ENCODE measurements around the gene SS18L1.

DNA sequence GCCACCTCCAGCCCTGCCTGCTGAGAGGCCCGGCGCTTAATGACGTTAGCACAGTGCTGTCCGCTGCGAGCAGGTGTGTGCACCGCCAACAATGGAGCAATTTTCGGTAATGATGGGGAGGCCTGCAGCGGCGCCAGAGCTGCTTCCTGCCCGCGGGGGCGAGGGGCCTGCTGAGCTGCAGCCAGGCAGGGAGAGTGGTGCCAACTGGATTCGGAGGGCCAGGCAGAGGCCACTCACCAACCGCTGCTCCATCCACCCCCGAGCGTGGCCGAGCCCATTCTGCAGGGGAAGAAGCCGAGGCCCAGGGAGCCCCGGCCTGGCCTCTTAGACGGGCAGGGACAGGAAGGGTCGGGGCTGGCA, 66.9 kb downstream of the SS18L1 start:
- TF ChIP-seq, protein P1, sequence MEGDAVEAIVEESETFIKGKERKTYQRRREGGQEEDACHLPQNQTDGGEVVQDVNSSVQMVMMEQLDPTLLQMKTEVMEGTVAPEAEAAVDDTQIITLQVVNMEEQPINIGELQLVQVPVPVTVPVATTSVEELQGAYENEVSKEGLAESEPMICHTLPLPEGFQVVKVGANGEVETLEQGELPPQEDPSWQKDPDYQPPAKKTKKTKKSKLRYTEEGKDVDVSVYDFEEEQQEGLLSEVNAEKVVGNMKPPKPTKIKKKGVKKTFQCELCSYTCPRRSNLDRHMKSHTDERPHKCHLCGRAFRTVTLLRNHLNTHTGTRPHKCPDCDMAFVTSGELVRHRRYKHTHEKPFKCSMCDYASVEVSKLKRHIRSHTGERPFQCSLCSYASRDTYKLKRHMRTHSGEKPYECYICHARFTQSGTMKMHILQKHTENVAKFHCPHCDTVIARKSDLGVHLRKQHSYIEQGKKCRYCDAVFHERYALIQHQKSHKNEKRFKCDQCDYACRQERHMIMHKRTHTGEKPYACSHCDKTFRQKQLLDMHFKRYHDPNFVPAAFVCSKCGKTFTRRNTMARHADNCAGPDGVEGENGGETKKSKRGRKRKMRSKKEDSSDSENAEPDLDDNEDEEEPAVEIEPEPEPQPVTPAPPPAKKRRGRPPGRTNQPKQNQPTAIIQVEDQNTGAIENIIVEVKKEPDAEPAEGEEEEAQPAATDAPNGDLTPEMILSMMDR (conservative IDR thresholded peaks at IDR 0.05; ENCODE audit: low read depth, low read length): no peak
- no peak for TF ChIP-seq EZH2 (IDR thresholded peaks at IDR 0.05; ENCODE audit: borderline replicate concordance, low read depth, low read length, poor library complexity, severe bottlenecking)

Measured in A673 (cell line).